Measurements from ENCODE around the gene SMOC2. TPM values are rescaled to one million over a fixed set of nuclear protein-coding genes. Genes with fewer than 3 reads are reported as not detected.

SMOC2 gene
- polyA plus RNA-seq, 1 donor from 2014 or later, result 0.50 TPM

- TF ChIP-seq SMC3 (conservative IDR thresholded peaks at IDR 0.05; ENCODE audit: poor library complexity) (no peak), RAD21 (conservative IDR thresholded peaks at IDR 0.05) (no peak), REST (IDR thresholded peaks at IDR 0.05; ENCODE audit: borderline replicate concordance) (no peak)
- H3K79me2 ChIP-seq (replicated peaks; ENCODE audit: insufficient read depth, low read length), result no peaks in the 10 kb centered on the region
- H3K27me3 ChIP-seq (ENCODE audit: insufficient read depth, low read depth, low read length), result no peaks in the 10 kb centered on the region
- H2AFZ ChIP-seq (ENCODE audit: low read depth, low read length), result no peak overlapping the region
- no peaks in the 10 kb centered on the region for H3K9me2 ChIP-seq (ENCODE audit: insufficient read depth, low read length)
- no peak overlapping the region for H3K4me3 ChIP-seq (ENCODE audit: low read length)
- H3F3A ChIP-seq (ENCODE audit: insufficient read depth, low read length, poor library complexity, severe bottlenecking), result no peaks in the 10 kb centered on the region
- no peaks in the 10 kb centered on the region for H3K36me3 ChIP-seq (ENCODE audit: insufficient read depth, low read length)
- H3K9me3 ChIP-seq (ENCODE audit: low read length), result no peaks in the 10 kb centered on the region
- H3K27ac ChIP-seq (ENCODE audit: low read length), result no peak overlapping the region
- H3K4me2 ChIP-seq (ENCODE audit: low read length), result no peak overlapping the region
- no peak overlapping the region for H3K9ac ChIP-seq (ENCODE audit: low read length)
- no peaks in the 10 kb centered on the region for H4K20me1 ChIP-seq (ENCODE audit: insufficient read depth)
These were observed 224.0 kb downstream of the SMOC2 start for GRCh38 chr6:168664956-168665355.

- H3K9ac ChIP-seq (ENCODE audit: low read length), result no peak overlapping the region
- TF ChIP-seq MXI1 (conservative IDR thresholded peaks at IDR 0.05; ENCODE audit: poor library complexity, severe bottlenecking) (no peak), SMC3 (conservative IDR thresholded peaks at IDR 0.05; ENCODE audit: poor library complexity) (no peak), EZH2 (IDR thresholded peaks at IDR 0.05; ENCODE audit: borderline replicate concordance, insufficient read depth, low read length, poor library complexity, severe bottlenecking) (no peak), TAF1 (IDR thresholded peaks at IDR 0.05; ENCODE audit: low read depth) (no peak), EP300 (conservative IDR thresholded peaks at IDR 0.05; ENCODE audit: poor library complexity, severe bottlenecking) (no peak), POLR2AphosphoS5 (IDR thresholded peaks at IDR 0.05) (no peak), RAD21 (conservative IDR thresholded peaks at IDR 0.05) (no peak), CTCF (IDR thresholded peaks at IDR 0.05; ENCODE audit: poor library complexity, severe bottlenecking) (no peak), REST (IDR thresholded peaks at IDR 0.05; ENCODE audit: borderline replicate concordance) (no peak)
- H3K4me2 ChIP-seq (ENCODE audit: low read length), result no peak overlapping the region
- no peak overlapping the region for H3K4me3 ChIP-seq (ENCODE audit: low read length)
- H3F3A ChIP-seq (ENCODE audit: insufficient read depth, low read length, poor library complexity, severe bottlenecking), result no peaks in the 10 kb centered on the region
- H3K79me2 ChIP-seq (replicated peaks; ENCODE audit: insufficient read depth, low read length), result no peaks in the 10 kb centered on the region
- H3K27ac ChIP-seq (ENCODE audit: low read length), result no peak overlapping the region
- no peaks in the 10 kb centered on the region for H3K36me3 ChIP-seq (ENCODE audit: insufficient read depth, low read length)
- H3K9me2 ChIP-seq (ENCODE audit: insufficient read depth, low read length), result no peaks in the 10 kb centered on the region
- no peaks in the 10 kb centered on the region for H3K9me3 ChIP-seq (ENCODE audit: low read length)
- H4K20me1 ChIP-seq (ENCODE audit: insufficient read depth), result no peaks in the 10 kb centered on the region
- no peaks in the 10 kb centered on the region for H3K27me3 ChIP-seq (ENCODE audit: insufficient read depth, low read depth, low read length)
- no peak overlapping the region for H2AFZ ChIP-seq (ENCODE audit: low read depth, low read length)
These were observed 225.2 kb downstream of the SMOC2 start for GRCh38 chr6:168666170-168666569.
